GM12878 (cell line): Measurements from ENCODE around the gene ANTXR2.

ENCODE experiments used
- MXI1 ChIP-seq: fragments of 150-350 bp; IDR thresholded peaks from 2 replicates; pipeline ENCODE4 v1.6.1; 2011; ENCODE audit warnings: low read depth, mild to moderate bottlenecking, inconsistent platforms, low read length, improper control_type of control experiment
- SP1 ChIP-seq: IDR thresholded peaks from one replicate; pipeline ENCODE4 v1.6.1; 2011; ENCODE audit warnings: low read depth, low read length
- SREBF2 ChIP-seq: IDR thresholded peaks from 2 replicates; pipeline ENCODE4 v1.6.1; 2012; ENCODE audit warnings: mild to moderate bottlenecking, low read length

DNA sequence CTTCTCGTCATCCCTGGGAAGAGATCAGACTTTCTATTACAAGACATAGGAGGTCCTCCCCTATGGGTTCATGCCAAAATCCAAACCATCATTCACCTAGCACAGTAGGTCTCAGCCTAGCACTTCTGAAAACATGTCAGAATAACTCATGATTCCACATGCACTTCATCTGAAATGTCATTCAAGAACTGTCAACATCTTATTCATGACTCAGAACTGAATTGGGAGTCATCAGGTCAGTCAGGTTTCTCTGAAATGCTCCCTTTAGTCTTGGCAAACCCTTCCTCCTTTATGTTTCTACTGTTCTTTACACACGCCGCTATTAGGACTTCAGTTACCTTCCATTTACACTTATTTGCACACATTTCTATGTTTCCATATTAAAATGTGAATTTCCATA lies 67.2 kb downstream of the ANTXR2 start:
- TF ChIP-seq SP1 = no peak
- no peak for TF ChIP-seq MXI1
- no peak for TF ChIP-seq SREBF2
